ENCODE data around the gene CSRP1. TPM values are rescaled to one million over a fixed set of nuclear protein-coding genes. Genes with fewer than 3 reads are reported as not detected.

The CSRP1 gene
- total RNA-seq, 1 donor from 2014 or later = 729 TPM

DNA sequence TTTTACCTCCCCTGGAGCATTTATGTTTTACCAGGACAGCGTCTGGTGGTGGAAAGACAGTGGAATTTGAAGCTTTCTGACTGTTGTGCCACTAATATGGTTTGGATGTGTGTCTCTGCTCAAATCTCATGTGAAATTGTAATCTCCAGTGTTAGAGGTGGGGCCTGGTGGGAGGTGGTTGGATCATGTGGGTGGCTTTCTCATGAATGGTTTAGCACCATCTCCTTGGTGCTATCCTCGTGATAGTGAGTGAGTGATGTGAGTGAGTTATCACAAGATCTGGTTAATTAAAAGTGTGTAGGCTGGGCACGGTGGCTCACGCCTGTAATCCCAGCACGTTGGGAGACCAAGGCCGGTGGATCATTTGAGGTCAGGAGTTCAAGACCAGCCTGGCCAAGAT, 61.6 kb downstream of the CSRP1 start:
- no peak overlapping the region for H3K27ac ChIP-seq
- H3K4me1 ChIP-seq = peaks cover 18% of the 10 kb centered on the region
- no peak overlapping the region for H3K4me3 ChIP-seq
- no peak for DNase-seq (ENCODE audit: extremely low spot score in 2 of 2)
- no peaks in the 10 kb centered on the region for H3K36me3 ChIP-seq
- no peaks in the 10 kb centered on the region for H3K9me3 ChIP-seq
- TF ChIP-seq POLR2AphosphoS5 (IDR thresholded peaks at IDR 0.05; ENCODE audit: insufficient read depth in 1 of 2, low read depth in 1 of 2) (no peak), POLR2A (IDR thresholded peaks at IDR 0.05) (no peak)
- TF ChIP-seq, protein P1, sequence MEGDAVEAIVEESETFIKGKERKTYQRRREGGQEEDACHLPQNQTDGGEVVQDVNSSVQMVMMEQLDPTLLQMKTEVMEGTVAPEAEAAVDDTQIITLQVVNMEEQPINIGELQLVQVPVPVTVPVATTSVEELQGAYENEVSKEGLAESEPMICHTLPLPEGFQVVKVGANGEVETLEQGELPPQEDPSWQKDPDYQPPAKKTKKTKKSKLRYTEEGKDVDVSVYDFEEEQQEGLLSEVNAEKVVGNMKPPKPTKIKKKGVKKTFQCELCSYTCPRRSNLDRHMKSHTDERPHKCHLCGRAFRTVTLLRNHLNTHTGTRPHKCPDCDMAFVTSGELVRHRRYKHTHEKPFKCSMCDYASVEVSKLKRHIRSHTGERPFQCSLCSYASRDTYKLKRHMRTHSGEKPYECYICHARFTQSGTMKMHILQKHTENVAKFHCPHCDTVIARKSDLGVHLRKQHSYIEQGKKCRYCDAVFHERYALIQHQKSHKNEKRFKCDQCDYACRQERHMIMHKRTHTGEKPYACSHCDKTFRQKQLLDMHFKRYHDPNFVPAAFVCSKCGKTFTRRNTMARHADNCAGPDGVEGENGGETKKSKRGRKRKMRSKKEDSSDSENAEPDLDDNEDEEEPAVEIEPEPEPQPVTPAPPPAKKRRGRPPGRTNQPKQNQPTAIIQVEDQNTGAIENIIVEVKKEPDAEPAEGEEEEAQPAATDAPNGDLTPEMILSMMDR (IDR thresholded peaks at IDR 0.05) = no peak
- intact Hi-C loops (cut with DNase I) = loop anchor here (5.0 kb wide), 1 partner anchor 37 kb away; no protein-coding TSS in a partner anchor
- no peaks in the 10 kb centered on the region for H3K27me3 ChIP-seq

DNA sequence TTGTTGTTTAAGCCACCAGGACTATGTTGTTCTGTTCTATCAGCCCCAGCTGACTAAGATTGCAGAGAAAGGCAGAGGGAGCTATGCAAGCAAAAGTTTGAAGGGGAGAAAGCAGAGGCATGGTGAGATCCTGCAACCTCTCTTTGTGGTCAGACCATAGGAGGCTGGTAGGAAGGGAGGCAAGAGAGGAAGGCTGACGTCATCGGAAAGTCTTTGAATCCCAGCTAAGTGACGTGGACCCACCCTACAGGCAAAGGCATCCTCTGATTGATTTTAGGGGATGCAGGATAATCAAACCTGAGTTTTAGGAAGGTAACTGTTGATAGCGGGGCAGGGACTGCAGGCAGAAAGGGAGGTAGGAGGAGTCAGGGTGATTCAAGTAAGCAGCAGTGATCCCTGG, 62.1 kb downstream of the CSRP1 start:
- no peak overlapping the region for H3K4me3 ChIP-seq
- intact Hi-C loops (cut with DNase I) = loop anchor here (5.0 kb wide), 1 partner anchor 38 kb away; no protein-coding TSS in a partner anchor
- peaks cover 13% of the 10 kb centered on the region for H3K4me1 ChIP-seq
- no peaks in the 10 kb centered on the region for H3K36me3 ChIP-seq
- TF ChIP-seq, protein P1 (IDR thresholded peaks at IDR 0.05) = no peak
- TF ChIP-seq POLR2A (IDR thresholded peaks at IDR 0.05) = no peak
- no peak for TF ChIP-seq POLR2AphosphoS5 (IDR thresholded peaks at IDR 0.05; ENCODE audit: insufficient read depth in 1 of 2, low read depth in 1 of 2)
- no peak overlapping the region for H3K27ac ChIP-seq
- DNase-seq (ENCODE audit: extremely low spot score in 2 of 2) = no peak
- H3K27me3 ChIP-seq = no peaks in the 10 kb centered on the region
- H3K9me3 ChIP-seq = no peaks in the 10 kb centered on the region

DNA sequence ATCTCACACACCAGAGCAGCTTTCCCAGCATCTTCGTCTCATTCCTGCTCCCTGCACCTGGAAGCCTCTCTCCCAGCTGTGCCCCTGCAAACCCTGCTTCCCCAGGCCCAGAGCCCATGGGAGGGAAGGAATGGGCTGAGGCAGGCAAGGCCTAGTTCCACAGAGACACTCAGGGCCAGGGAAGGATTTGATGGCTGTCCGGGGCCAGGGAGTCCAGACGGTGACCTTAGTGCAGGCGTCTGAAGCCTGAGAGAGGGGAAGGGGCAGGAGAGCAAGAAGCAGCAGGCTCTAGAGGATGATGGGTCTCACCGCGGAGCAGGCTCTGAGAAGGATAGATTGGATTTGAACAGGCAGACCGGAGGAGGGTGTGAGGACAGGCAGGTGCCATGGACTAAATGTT, 63.2 kb downstream of the CSRP1 start:
- no peak for DNase-seq (ENCODE audit: extremely low spot score in 2 of 2)
- Histone ChIP-seq H3K27me3 (no peaks in the 10 kb centered on the region), H3K4me1 (peaks cover 10% of the 10 kb centered on the region), H3K4me3 (no peak overlapping the region), H3K27ac (no peak overlapping the region), H3K36me3 (no peaks in the 10 kb centered on the region), H3K9me3 (no peaks in the 10 kb centered on the region)
- intact Hi-C loops (cut with DNase I) = no loop called here
- TF ChIP-seq, protein P1 (IDR thresholded peaks at IDR 0.05) = no peak
- TF ChIP-seq POLR2A (IDR thresholded peaks at IDR 0.05) (no peak), POLR2AphosphoS5 (IDR thresholded peaks at IDR 0.05; ENCODE audit: insufficient read depth in 1 of 2, low read depth in 1 of 2) (no peak)

DNA sequence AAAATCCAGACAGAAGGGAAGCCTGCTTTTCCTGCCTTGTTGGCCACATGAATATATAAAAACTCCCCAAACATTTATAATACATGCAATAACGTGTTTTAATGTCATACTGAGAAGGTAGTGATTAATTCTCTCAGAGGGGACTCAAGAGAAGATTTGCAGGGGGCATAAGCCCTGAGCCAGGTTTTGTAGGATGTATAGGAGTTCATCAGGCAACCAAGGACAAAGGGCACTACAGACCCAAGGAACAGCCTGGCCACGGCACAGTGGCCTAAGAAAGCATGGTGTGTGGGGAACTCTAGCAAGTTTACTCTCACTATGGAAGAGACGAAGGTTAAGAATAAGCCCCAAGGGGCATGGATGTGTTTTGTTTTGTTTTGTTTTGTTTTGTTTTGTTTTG, 70.0 kb downstream of the CSRP1 start:
- H3K36me3 ChIP-seq = no peaks in the 10 kb centered on the region
- DNase-seq (ENCODE audit: extremely low spot score in 2 of 2) = no peak
- TF ChIP-seq, protein P1 (IDR thresholded peaks at IDR 0.05) = no peak
- TF ChIP-seq POLR2A (IDR thresholded peaks at IDR 0.05) (no peak), POLR2AphosphoS5 (IDR thresholded peaks at IDR 0.05; ENCODE audit: insufficient read depth in 1 of 2, low read depth in 1 of 2) (no peak)
- intact Hi-C loops (cut with DNase I) = loop anchor here (5.0 kb wide), 1 partner anchor 75 kb away; no protein-coding TSS in a partner anchor
- H3K27ac ChIP-seq = no peak overlapping the region
- H3K27me3 ChIP-seq = no peaks in the 10 kb centered on the region
- no peak overlapping the region for H3K4me3 ChIP-seq
- peaks cover 12% of the 10 kb centered on the region for H3K4me1 ChIP-seq
- no peaks in the 10 kb centered on the region for H3K9me3 ChIP-seq

DNA sequence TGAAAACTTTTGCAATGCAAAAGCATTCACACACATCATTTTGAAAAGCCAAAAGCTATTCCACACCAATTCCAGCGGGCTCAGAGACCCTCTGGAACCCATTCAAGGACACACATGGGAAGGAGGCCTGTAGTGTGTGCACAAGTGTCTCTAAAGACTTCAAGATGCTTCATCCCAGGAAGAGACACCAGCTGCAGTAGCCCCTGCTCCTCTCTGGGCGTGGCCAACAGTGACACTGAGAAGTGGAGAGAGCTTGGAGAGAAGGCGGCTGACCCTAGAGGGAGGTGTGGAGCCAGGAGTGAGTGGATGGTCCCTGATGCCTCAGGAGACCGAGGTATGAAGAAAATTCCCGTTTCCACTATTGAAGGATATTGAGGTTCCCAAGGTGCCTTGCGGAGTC, 70.5 kb downstream of the CSRP1 start:
- Histone ChIP-seq H3K4me3 (no peak overlapping the region), H3K27me3 (no peaks in the 10 kb centered on the region), H3K36me3 (no peaks in the 10 kb centered on the region), H3K27ac (no peak overlapping the region), H3K9me3 (no peaks in the 10 kb centered on the region), H3K4me1 (peaks cover 12% of the 10 kb centered on the region)
- DNase-seq (ENCODE audit: extremely low spot score in 2 of 2) = no peak
- no peak for TF ChIP-seq POLR2AphosphoS5 (IDR thresholded peaks at IDR 0.05; ENCODE audit: insufficient read depth in 1 of 2, low read depth in 1 of 2)
- intact Hi-C loops (cut with DNase I) = loop anchor here (5.0 kb wide), 1 partner anchor 76 kb away; no protein-coding TSS in a partner anchor
